Left ventricle myocardium superior (tissue), 1 donor: Measurements from ENCODE around the gene FHIT. TPM values are rescaled to one million over a fixed set of nuclear protein-coding genes. Genes with fewer than 3 reads are reported as not detected.
"Not testable (repeated sequence)": the region's sequence is repeated elsewhere in the genome, so short reads cannot be mapped to it uniquely, and the experiment has no call there.

ENCODE experiments used
- ATAC-seq: fragments of 200-7000 bp; cut with Tn5 transposase; one replicate; pipeline ENCODE4 v1.9.1; 2020; ENCODE audit warnings: mild to moderate bottlenecking, moderate library complexity
- DNase-seq: peaks from one replicate; pipeline ENCODE4 v3.0.0-alpha.2; 2020
- intact Hi-C: fragments of 100-400 bp; cut with micrococcal nuclease; formaldehyde crosslinking; loops from one replicate; pipeline ENCODE4 v1.11.0; 2022
- total RNA-seq: library from RNA; stranded (reverse); fragmentation: NEBNext Ultra II Directional; extraction: Animal tissue kit (Norgen Biotek cat#: 25700); gene quantifications from one replicate; pipeline ENCODE4 v1.2.1, GENCODE V29; 2021
- donor health status: DM: no; HTN: yes; CAD: no; lungs with severe emphysema.

Gene FHIT
- total RNA-seq, 1 donor from 2014 or later, result 18.2 TPM

DNA sequence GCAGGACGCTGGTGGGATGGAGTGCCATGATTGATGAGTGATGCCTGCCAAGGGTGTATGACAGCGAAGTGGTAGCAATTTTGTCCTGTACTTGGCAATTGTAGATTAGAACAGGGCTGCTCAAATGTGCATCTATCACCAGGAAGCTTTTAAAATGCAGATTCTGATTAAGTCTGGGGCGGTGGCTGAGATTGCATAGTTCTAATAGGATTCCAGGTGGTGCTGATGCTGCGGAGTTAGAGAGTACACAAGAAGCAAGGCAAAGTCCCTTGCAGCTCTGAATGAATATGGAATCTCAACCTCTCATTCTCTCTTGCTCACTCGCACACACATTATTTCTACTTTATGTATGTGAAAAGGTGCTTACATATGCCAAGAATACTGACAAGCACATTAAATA is 670.4 kb downstream of the FHIT start:
- no peak for ATAC-seq
- intact Hi-C loops, result no loop called here
- DNase-seq, result no peak

DNA sequence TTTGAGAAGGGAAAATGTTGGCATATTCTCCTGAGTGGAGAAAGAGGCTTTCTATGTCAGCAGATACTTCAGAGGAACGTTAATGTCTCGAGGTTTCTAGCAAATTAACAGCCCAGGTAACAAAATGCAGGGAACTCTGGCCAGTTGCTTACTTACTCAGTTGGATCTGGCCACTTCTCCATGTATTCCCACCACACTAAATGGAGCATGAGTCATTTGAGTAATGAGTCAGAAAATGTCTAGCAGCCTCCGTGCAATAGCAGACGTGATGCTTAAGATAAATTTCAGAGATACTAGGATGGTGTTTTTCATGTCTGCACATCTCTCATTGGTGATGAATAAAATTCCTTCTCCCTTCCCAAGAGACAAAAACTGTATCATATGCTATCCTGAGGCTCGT is 671.5 kb downstream of the FHIT start:
- DNase-seq (no peak), ATAC-seq (no peak)
- intact Hi-C loops, result no loop called here

DNA sequence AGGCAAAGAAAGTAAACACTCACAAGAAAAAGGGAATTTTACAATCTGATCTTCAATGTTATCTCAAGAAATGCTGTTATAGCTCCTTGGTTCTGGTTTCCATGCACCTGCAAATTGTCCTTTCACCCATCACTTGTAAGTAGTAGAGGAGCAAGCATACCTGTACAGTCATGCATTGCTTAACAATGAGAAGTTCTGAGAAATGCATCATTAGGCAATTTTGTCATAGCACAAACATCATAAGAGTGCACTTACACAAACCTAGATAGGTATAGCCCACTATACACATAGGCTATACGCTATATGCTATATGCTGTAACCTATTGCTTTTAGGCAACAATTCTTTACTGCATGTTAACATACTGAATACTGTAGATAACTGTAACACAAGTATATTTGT is 672.3 kb downstream of the FHIT start:
- DNase-seq, result no peak
- intact Hi-C loops, result no loop called here
- no peak for ATAC-seq

DNA sequence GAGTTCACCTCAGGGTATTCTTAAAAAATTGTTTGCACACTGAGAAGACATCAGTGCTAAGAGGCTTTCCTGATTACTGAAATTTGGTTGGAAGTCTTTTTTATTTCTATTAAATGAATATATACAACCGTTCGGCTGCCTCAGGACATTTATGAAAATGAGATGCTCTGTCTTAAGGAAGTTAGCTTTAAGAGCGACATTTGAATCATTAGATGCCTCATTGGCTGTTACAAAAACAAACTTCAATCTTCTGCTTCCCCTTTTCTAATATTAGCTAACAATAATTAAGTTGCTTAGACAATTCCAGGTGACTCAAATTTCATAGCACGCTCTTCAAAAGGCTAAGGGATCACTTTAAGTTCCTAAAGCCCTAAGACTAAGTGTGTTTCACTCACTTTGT is 673.7 kb downstream of the FHIT start:
- ATAC-seq (no peak), DNase-seq (no peak)
- intact Hi-C loops, result no loop called here

DNA sequence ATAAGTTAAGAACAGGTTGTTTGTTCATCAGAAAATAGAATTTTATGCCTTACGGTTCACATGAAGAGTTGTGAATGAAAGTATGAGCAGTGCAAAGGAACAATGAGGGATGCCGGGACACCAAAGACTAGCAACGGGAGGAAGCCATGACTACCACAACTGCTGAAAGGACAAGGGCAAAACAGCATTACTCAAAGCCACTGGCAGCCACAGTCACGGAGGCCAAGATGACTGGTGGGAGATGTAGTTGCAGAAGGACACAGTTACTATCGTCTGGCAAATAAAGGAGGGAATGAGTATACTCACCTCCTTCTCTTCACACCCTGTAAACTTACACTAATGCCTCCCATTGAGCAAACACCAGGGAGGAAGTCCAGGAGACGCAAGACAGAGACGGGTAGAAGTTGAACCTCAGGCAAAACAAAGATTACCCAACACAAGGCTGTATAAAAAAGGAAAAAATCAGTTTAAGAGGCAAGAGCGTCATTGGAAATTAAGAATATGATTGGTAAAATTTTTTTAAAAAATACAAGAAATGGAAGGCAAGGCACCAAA is 675.5 kb downstream of the FHIT start:
- no peak for ATAC-seq
- no peak for DNase-seq
- intact Hi-C loops, result no loop called here

DNA sequence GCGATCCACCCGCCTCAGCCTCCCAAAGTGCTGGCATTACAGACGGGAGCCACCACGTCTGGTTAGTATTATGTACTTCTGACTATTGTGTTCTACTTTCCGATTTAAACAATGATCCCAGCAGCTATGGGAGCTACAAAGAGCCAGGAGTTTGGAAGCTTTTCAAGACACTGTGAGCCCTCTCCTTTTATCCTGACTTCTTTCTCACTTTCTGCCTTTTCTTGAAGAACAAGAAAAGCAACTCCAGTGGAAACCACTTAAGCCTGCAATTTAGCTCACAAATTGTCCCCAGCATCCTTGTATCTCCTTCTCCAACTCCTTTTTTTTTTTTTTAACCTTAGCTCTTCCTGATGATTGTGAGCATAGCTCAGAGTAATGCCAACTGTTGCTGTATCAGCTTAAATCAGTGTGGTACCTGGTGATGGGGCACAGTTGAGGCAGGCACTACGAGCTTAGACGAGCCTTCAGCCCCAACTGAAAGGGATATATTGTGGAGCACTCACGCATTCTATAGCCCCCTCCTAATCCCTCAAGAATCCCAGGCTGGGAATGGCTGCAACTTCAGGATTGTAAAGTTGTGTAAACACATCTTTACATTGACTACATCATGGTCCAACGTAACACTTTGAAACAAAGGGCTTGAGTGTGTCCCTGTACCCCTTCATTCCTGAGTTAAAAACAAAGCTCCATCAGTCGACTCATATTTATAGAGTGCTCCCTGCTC is 677.0 kb downstream of the FHIT start:
- ATAC-seq (no peak), DNase-seq (no peak)
- intact Hi-C loops, result no loop called here

DNA sequence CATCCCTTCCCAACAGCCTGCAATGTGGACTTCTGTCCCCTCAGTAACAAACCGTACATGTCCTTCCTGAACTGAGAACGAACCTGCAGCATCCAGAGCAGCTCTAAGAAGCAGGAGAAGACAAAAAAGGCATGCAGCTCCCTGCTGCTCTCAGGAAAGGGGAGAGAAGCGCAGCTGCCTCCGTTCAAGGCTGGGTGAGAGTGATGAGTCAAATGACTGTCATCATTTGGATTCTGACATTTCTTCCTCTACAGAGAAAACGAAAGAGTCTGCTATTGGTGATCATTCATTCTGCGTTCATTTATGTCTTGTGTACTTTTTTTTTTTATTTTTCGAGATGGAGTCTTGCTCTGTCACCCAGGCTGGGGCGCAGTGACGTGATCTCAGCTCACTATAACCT is 677.8 kb downstream of the FHIT start:
- ATAC-seq (no peak), DNase-seq (no peak)
- intact Hi-C loops, result no loop called here

DNA sequence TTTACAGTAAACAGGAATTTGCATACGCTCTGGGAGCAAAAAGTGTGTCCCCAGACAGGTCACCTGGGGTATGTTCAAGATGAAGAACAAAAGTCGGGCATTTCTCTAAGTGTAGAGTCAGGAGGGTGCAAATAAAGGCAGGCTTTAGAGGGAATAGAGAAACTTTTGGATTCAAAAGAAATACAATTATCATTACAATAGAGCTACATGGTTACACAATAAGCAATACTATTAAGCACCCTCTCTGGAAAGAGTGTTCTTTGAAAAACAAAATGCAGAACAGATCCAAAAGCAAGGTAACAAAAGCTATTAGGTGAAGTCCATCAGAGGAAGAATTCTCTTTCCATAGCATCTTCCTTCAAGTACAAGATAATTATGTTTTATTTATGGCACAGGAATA is 679.7 kb downstream of the FHIT start:
- ATAC-seq, result no peak
- intact Hi-C loops, result no loop called here
- DNase-seq, result no peak

DNA sequence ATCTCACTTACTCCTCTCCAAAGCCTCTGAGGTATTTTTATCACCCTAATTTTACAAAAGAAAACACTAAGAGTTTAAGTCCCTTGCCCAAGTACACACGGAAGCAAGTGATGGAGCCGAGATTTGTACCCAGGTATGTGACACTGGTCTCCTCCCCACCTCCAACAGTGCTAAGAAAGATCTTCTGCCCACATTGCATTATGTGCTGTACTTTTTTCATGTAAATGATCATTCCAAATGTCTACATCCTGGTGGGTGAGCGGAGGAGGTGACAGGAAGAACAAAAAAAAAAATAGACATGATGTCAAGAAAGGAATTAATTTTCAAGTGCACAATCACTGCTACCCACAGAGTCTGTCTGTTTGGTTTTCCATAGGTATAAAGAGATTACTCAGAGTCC is 694.1 kb downstream of the FHIT start:
- ATAC-seq (no peak), DNase-seq (no peak)

DNA sequence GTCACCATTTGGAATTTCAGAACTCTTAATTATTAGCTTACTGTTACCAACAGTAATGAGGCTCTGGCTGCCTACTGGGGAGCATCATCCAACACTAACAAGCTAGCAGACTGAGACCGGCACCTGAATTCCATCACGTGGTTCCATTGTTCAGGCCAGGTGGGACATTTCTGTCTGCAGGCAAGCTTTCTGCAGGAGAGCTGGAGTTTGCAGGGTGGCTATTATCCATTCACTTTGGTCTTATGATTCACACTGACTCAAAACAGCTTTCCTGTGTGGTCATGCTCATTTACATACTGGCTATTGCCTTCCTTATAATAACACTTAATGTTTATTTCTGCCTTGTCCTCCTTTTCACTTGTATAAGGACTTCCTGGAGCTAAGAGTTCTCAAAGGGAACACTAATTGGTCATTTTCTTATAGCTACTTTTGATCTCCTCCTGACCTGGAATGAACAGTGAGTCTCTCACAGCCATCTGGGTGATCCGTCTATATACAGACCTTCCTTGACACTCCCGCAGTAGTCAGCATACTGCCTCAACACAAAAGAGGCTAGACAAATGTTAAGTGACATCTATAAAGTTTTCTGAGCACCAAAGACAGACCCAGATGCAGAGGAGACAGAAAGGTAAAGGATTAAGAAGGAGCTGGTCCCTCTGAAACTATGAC is 695.4 kb downstream of the FHIT start:
- intact Hi-C loops, result no loop called here
- ATAC-seq (no peak), DNase-seq (no peak)

More for the DNA sequence above, 694.1 kb downstream of the FHIT start:
- intact Hi-C loops, result no loop called here

DNA sequence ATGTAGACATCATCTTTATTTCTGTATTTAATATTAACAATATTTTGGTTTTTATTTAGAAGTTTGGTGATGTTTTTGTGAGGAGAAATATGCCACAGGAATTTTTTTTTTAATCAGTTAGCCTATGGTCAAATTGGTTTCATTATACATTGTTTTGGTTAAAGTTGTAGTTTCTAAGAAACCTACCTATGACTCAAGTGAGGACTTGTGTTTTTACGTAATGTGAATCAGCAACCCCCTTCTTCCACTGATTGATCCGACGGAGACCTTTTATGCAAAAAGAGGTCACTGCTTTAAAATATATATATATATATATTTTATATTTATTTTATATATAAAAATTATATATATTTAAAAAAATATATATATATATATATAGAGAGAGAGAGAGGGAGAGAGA is 698.1 kb downstream of the FHIT start:
- DNase-seq, result no peak
- intact Hi-C loops, result no loop called here
- no peak for ATAC-seq

DNA sequence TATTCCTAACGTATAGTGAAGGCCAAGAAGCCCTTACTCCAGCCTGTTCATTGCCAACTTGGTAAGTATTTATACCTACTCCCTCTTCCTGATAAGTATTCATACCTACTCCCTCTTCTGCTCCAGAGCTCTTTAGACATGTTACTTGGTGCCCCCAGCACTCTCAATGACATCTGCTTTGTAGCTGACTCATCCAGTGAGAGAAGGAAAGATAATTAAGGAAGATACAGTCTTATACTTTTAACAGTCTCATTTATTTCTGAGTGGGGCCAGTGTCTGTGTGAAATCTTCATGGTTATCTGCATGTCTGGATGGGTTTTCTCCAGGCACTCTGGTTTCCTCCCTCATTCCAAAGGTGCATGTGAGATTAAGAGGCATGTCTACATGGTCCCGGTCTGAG is 698.7 kb downstream of the FHIT start:
- intact Hi-C loops, result no loop called here
- no peak for ATAC-seq

DNA sequence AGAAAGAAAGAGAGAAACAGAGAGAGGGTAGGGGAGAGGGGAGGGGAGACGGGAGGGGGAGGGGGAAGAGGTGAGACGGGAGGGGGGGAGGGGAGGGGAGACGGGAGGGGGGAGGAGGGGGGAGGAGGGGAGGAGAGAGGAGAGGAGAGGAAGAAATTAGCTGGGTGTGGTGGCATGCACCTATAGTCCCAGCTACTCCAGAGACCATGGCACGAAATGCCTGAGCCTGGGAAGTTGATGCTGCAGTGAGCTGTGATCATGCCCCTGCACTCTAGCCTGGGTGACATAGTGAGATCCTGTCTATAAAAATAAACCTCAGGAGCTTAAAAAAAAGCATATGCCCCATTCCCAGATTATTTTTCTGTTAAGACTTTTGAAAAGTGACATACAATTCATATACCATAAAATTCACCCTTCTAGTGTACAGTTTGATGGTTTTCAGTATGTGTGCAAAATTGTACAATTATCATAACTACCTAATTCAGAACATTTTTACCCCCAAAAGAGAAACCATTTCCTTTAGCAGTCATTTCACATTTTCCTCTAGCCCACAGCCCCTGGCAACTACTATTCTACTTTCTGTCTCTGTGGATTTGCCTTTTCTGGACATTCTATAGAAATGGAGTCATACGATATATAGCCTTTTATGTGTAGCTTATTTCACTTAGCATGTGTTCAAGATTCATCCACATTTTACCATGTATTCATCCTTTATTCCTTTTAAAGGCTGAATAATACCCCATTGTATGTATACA is 699.6 kb downstream of the FHIT start:
- ATAC-seq (no peak), DNase-seq (no peak)
- intact Hi-C loops, result no loop called here

More for the DNA sequence above, 698.7 kb downstream of the FHIT start:
- no peak for DNase-seq

DNA sequence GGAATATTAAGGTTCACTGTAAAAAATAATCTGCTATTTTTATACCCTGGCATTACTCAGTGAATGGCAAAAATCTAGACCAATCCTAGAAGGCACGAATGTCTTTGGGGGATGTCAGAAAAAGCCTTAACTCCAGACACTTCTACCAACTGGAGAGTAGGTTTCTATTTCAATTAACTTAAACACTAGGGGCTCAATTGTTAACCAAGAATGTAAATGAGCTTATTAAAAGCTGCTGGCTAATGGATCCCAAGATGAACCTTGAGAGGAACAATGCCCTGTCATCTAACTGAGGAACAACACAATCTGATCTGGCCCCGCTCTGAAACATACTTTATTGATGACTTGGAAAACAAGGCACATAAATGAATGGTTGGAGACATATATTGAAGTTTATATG is 701.4 kb downstream of the FHIT start:
- ATAC-seq (no peak), DNase-seq (no peak)
- intact Hi-C loops, result no loop called here

DNA sequence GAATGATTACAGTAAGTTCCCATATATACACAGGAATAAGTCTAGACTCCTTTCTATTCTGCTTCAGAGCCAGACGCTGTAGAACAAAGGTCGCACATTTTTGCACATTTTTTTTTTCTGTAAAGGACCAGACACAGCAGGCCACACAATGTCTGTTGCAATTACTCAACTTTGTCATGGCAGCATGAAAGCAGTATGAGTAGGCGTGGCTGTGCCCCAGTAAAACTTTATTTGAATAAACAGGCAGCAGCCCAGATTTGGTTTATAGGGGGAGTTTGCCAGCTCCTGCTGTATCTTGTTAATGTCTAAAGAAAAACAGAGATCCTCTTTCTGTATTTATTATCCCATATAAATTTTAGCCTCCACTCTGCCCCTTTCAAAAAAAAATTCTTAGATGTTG is 708.3 kb downstream of the FHIT start:
- DNase-seq, result no peak
- ATAC-seq, result no peak
- intact Hi-C loops, result no loop called here

DNA sequence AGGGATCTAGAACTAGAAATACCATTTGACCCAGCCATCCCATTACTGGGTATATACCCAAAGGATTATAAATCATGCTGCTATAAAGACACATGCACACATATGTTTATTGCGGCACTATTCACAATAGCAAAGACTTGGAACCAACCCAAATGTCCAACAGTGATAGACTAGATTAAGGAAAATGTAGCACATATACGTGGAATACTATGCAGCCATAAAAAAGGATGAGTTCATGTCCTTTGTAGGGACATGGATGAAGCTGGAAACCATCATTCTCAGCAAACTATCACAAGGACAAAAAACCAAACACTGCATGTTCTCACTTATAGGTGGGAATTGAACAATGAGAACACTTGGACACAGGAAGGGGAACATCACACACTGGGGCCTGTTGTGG is 711.9 kb downstream of the FHIT start:
- intact Hi-C loops, DNase-seq, ATAC-seq: not testable (repeated sequence)

DNA sequence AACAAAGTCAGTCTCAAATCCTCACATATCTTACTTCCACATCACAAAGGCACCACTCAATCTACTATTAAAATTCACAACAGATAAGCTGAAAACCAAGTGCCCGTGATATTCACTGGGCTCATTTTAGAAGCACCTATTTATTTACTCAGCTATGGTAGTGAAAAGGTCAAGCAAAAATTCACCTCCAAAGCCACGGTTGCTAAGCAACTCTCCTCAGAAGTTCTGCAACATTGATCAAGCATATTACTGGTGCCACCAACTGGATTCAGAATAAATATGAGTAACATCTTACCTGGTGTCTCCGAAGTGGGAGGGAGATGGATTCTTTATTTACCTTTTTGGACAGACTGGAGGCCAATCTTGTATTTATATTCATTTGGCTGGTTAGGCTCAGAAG is 714.8 kb downstream of the FHIT start:
- no peak for DNase-seq
- no peak for ATAC-seq
- intact Hi-C loops, result no loop called here

DNA sequence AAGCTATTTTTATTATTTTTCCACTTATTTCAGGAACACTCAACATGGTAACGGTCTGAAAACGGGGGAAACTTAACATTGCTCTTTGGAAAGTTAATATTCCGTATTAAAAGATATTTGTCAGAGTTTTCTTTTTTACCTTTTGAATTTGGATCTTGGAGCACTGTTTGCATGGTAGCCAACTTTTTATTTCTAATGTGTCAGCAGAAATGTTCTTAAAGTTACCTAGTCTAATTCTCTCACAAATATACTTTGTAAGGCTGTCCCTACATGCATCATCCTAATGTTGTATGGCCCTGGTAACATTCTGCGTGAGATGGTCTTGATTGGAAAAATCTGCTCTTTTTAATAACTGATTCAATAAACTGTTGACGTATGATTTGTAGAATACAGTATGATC is 719.5 kb downstream of the FHIT start:
- intact Hi-C loops, result no loop called here
- no peak for ATAC-seq
- DNase-seq, result no peak

DNA sequence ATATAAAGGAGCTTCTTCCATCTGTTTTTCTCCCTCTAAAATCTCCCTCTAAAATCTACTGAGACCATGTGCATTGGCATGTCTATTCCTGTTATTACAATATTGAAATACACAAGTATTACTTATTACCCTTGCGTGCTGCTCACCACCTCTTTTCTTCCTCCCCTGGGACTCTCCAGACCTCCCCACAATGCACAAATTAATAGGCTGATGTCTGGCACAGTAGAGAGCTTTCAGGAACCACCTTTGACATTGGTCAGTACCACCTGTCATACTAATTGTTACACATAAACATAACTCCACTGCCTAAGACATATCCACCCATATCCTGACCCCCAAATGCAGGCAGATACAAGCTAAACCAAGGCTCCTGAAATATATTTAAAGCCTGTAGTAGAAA is 722.6 kb downstream of the FHIT start:
- intact Hi-C loops, result no loop called here
- DNase-seq (no peak), ATAC-seq (no peak)

DNA sequence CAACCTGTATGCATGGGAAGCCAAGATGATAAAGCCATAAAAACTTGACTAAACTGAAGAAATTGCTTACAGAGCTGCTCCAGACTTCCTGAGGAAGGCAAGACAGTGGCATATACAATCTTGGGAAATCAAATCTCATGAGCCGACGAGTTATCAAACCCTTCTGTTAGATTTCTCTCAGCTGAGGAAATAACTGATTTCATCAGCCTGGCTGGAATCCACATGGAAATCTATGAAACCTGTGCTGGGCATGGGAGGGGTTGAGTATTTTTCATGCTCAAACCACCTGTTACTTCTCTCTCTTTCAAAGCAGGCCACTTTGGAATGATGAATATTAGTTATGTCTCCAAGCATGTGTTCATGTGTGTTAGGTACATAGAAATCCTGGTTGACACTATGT is 727.7 kb downstream of the FHIT start:
- intact Hi-C loops, result no loop called here
- ATAC-seq (no peak), DNase-seq (no peak)
